Activated CD4-positive, alpha-beta T cell treated with anti-CD3 and anti-CD28 coated beads for 4 hours (primary cell): Measurements from ENCODE around the gene GRIP2.

Source experiments
- DNase-seq, 2 donors: peaks; one replicate each; pipeline ENCODE4 v3.0.0-alpha.2; 2020

Gene GRIP2

DNA sequence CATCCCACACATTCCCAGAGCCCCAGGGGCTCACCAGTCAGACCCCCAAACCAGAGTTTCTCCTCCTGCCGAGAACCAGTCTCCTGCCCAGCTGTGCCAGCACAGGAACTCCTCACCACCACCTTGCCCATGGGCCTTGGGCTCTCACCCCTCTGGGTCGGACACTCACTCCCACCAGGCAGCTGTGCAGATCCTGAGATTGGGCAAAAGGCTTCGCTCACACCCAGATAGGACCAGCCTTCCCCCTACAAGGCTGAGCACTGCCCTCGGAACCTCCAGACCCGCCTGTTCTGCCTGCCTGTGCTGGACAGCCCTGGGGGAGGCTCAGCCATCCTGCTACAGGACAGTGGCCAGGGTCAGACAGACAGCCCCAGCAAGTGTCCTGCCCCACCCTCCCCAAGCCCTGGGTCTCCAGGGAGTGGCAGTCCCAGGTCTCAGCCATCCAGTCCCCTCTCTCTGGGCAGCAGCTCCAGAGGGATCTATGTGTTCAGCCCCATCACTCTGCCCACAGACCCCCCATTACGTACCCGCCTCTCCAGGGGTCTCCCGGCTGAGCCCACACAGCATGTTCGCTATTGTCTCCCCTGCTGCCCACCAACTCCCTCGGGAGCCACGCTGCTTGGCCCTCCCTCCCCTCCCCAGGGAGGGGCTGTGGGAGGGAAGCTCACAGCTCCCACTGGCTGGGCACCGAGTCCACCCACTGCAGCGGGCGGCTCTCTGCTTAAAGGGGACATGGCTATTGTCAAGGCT, at the start of gene GRIP2:
GRIP2 (minus strand) TSS at position 601 of the 750 bp plus-strand sequence; CDS start at position 567, 34 bp downstream.
- no peak for DNase-seq

DNA sequence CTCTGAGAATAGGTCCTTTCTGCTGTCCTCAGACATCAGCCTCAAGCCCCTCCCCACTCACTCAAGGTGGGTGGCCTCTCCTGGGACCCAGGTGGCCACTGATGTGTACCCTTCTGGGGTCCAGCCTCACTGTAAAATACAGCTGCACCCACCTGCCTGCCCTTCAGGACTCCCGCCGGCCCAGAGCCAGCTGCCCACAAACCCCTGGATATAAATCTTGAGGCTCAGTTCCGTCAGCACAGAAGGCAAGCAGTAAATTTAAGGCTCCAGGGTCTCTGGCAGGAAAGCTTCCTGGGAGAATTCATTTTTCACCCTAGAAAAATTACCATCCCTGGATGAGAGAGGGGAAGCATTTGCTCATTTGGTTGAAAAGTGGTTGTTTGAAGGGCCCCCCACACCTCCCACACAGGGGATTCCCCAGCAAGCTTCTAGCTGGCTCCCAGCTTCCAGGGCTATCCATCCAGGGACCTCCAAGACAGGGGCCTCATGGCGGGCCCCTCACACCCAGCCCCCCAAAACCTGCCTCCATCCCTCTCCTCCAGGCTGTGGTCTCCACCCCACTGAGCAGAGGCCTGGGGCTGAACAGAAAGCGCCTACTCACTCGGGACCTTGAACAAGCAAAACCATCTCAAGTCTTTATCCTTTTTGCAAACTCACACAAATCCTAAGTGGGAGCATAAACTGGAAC, 48.4 kb upstream of the GRIP2 start:
- DNase-seq: no peak

DNA sequence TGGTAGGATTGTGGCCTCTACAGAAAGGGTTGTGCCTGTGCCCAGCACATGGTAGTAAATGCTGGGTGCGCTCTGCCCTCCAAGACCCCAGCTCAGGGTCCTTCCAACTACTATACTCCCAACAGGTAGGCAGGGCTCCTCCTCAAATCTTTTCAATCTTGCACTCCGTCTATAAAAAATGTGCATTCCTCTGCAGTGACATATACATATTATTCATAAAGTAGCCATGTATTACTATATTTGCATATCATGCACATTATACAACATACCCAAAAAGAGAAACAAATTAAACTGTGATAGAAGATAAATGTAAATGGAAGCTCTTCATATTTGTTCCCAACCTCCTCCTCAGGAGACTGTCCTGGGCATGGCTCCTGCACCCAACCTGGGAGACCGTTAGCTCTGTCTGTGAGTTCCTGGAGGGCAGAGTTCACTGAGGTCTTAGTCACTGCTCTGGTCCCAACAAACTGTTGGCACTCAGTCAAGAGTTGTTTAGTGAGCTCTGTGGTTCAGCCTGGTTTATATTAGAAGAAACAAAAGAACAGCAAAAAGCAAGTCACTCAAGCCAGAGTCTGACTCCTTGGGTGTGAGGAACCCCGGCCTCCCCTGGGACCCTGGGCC, 47.7 kb upstream of the GRIP2 start:
- no peak for DNase-seq

DNA sequence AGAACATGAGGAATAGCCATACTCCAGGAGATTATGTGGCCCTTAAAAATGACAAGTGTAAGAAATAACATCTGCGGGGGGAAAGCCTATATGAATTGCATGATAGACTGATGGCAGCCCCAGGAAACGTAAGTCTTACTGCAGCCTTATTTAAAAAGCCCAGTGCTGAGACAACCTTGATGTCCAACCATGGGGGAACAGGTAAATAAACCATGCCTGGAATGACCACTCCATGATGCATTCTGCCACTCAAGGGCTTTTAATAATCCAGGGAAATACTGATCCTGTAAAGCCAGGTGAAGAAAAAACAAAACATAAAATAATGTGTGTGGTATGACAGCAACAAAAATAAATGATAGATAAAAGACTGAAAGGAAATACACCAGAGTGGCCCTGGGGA, 46.5 kb upstream of the GRIP2 start:
- no peak for DNase-seq

DNA sequence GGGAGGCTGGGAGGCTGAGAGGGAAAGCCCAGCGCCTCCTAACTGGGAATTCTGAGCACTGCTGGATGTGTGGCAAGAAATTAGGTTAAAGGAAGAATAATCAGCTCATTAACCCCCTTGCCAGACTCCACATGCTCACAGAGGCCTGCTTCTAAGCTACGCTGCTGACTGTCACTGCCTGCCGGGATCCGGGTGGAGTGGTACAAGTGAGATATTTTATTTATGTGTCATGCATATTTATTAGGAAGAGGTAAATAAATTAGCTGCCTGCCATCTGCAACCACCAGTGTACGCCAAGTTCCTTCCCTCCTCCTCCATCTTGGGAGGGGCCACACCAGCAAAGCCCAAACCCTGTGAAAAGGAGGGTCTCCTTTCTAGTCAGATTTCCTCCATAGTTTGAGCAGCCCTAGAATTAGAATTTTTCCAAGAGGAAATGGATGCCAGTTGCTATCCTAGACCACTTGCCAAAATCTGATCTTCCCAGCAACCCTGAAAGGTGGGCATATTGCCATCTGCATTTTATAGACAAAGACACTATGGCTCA, 43.5 kb upstream of the GRIP2 start:
- DNase-seq: no peak

DNA sequence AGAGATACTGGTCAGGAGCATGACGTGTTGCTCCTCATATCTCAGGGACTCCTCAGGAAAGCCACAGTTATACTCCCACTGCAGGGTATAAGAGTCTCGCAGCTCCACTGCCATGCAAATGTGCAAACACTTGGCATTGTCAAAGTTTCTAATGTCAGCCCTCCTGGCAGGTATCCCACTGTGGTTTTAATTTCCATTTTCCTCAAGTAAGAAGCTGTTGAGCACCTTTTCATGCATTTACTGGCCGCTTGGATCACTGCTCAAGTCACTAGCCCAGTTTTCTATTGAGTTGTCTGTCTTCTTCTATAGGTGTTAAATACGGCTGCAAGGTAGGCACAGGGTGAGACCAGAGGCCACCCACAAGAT, 41.9 kb upstream of the GRIP2 start:
- DNase-seq: no peak

DNA sequence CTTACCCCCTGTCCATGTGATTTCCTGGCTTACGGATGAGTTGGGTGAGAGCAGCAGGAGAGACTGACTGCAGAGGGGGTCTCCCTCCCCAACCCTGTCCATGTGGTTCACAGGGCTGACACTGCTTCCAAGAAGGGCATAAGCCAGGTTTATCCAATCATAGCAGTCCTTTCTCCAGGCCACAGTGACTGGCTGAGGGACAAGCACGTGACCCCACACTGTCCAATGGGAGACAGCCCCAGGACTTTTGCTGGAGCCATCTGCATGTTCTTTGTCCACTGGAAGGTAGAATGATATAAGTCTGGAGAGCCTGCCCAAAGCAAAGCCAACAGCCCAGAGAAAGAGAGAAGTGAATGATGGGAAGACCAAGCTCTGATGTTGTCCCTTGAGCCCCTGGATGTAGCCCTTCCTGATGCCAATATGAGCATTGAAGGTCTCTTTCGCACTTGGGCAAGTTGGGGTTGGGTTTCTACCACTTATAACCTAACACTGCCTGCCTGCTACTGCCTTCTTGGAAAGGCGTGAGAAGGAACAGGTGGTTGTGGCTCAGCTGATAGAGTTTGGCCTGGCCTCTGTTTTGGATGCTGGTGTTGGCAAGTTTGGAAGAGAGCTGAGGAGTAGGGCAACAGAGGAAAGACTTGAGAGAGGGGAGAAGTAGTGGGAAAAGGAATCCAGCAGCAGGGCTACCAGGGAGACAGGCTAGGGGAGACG, 41.3 kb upstream of the GRIP2 start:
- no peak for DNase-seq

DNA sequence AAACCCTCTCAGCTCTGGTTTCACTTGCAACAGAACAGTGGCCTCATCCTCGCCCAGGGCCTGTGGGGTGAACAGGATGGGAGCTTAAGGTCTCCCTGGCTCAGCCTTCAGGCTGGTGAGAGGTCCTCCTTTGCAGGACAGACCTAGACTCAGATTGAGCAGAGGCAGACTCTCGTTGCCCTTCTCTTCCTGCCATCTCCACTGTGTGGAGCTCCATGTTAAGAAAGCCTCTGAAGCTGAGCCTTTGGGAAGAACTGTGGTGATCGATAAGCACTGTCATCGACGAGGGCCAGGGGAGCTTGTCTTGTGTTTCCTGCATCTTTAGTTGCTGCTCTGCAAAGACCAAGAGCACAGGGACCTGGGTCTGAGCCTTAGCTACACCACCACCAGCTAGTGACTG, 37.8 kb upstream of the GRIP2 start:
- DNase-seq: no peak

DNA sequence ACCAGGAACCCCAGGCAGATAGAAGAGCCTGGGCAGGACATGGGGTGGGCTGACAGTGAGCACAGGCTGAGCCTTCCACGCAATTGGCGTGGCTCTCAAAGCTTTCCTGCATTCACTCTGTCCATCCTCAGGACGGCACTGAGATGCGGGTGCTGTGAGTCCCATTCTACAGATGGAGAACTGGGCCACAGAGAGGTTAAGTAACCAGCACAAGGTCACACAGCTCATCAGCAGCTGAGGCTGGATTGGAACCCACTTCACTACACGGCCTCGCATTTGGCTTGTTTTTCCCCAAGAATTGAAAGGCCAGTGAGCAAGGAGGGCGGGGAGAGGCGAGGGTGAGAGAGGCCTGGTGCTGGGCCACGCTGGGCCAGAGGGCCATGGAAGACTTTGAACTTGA, 36.0 kb upstream of the GRIP2 start:
- no peak for DNase-seq

DNA sequence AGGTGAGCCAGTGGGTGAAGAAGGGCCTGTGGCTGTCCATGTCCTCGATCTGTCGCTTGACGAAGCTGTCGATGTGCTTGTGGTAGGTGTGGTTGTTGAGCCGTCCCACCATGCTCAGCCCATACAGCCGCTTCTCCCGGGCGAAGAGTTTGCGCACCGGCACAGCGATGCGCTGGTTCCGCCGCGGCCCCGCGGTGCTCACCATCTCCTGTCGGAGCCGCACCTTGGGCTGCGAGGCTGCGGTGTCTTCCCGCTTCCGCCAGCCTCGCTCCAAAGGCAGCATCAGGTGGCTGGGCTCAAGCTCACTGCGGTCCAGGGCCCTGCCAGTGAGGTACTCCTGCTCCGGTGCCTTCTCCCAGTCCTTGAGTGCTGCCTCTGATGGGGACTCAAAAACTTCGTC, 34.0 kb upstream of the GRIP2 start:
- DNase-seq: no peak

DNA sequence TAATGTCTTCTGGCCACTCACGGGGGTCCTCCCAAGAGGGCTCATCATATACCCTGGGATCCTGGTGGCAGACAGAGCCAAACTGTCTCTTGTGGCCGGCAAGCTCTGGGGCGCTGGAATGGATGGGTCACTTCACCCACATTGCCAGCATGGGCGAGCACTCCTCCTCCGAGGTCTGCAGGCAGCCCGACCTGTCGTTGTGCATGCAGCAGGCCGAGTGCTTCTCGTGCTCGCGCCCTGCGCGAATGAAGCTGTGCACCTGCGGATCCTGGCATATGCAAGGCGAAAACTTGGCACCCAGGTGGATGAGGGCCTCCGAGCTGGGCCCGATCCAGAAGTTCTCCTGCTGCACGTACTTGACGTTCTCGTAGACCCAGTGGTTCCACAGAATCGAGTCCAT, 33.6 kb upstream of the GRIP2 start:
- no peak for DNase-seq

DNA sequence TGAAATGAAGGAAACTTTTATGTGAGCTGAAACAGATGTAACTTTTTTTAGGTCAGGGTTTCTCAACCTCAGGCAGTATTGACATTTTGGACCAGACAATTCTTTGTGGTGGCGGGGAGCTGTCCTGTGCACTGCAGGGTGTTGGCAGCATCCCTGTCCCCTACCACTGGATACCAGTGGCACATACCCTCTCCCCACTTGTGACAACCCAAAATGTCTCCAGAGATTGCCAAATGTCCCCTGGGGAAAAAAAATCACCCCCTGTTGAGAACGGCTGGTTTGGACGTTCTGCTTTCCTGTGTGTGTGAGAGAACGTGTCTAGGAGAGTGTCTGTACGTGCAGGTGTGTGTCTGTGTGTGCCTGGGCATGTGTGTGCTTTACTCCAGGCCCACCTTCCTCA, 30.7 kb upstream of the GRIP2 start:
- no peak for DNase-seq

DNA sequence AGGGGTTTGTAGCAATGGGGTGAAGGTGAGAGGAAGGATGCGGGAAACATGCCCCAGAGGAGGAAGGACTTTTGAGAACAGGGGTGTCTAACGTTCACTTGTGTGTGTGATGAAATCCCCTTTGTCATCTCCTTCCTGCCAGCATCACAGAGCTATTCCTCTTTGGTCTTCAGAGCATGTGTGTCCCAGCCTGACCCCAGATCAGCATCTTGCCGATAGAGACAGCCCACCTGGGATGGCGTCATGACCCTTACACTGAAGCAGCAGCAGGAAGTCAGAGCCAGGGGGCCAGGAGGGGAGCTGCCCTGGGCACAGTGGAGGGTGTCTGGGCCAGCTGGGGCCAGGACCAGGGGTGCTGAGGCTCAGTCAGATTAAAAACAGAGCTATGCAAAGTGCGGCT, 29.9 kb upstream of the GRIP2 start:
- no peak for DNase-seq

DNA sequence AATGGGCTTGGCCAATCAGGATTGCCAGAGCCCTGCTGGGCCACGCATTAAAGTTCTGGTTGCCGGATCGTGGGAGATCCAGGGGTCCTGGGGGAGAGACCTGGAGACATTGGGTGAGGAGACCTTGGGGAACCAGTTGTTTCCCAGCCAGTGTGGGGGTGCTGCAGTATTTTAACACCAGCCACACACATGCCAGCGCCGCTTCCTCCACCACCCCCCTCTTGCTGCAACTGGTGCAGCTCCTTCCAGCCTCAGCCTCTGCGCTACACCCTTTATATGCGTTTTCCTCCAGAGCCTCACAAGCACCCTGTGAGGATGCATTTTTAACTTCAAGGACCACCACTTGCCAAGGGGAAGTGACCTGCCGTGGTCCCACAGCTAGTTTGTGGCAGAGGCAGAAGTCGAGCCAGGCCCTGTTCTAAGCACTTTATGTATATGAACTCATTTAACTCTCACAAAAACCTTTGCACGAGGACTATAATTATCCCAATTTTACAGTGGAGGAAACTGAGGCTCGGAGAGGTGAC, 29.4 kb upstream of the GRIP2 start:
- DNase-seq: no peak

DNA sequence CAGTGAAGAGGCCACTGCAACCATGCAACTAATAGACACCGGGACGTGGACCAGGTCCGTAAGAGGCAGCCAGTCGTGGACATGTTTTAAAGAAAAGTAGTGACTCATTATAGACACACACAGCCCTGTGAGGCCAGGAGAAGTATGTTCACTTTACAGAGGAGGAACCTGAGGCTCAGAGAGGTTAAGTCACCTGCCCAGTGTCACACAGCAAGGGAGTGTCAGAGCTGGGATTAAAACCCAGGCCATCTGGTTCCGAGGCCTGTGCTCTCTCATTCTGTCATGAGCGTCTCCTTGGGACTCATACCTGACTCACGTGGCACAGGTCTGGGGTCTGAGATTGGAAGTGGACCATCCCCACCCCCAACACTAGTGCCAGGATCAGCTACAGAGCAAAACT, 28.1 kb upstream of the GRIP2 start:
- DNase-seq: no peak

DNA sequence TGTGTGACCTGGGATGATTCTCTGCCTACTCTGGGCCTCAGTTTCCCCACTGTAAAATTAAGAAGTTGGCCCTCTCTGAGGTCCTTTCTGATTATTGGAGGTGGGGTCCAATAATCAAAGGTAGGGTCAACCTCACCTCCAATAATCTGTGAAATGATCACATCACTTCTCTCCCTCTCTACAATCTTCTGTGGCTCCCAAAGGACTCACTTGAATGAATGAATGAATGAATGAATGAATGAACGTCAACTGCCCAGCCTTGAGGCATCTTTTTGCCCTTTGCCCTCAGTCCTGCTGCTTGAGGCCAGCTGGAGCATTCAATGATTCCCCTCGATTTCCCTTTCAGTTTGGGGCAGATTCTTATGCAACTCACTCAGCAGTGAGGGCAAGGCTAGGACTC, 26.7 kb upstream of the GRIP2 start:
- DNase-seq: no peak

DNA sequence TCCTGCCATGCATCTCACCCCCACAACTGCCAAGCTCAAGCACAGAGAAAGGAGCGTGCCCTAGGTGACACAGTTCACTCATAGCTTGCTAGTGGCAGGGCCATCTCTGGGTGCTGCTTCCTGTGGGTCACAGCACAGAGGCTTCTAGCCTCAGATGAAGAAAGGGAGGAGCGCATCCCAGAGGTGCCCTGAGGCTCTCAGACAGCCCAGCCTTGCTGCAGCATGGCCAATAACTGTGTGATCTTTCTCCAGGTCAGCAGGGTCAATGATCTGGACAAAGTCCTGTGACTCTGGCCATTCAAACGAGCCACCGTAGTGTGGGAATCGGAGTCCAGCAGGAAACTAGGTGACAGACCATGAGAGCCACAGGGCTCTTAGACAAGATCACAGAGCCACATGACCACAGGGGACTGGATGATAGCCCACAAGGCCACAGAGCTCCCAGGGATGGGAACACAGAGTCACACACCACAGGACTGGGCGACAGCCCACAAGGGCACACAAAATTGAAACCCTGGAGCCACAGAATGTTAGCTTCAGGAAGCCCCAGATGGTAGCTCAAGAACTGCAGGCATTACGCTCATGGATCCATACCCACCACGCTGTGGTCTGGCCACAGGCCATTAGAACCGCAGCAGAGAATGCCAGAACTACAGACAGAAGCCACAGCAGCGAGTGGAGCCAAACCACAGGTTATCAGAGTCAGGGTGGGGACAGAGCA, 25.9 kb upstream of the GRIP2 start:
- no peak for DNase-seq

DNA sequence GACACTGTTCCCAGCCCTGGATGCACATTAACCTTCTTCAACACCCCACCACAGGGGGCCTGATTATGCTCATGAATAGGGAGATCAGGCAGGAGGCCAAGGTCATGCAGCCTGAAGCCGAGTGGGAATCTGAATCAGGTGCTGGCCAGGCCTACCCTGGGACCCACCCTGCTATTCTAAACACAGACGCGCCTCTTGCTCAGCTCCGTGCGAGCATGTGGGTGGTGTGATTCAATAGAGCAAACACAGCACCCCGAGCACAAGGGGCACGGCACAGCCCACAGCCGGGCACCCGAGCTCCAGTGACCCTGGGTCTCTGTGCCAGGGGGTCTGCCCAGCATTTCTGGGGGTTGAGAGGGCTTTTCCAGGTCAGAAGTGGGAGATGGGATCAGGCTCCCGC, 24.6 kb upstream of the GRIP2 start:
- no peak for DNase-seq

DNA sequence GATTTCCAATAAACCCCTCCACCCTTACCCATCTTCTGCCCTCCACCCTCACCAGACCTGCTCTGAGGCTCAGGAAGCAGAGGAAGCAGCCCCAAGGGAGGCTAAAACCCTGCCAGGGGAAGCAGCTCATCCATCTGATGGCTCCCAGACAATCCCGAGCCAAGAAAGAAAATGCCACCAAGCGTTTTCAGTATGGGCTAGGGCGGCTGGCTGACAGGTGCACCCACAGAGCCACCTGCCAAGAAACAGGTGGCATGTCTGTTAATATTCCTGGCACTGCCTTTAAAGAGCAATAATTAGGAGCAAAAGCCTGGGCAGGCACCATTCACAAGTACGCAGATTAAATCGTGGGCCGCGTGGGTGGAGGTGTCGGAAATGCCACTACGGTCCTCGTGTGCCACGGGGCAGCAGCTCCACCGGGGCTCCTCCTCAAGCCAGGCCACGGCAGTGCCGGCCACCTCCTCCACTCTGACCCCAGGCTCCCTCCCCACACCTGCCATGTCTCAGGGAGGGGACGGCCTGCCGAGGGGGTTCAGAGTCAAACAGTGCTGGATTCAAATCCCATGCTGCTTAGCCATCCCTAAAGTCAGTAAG, 23.9 kb upstream of the GRIP2 start:
- no peak for DNase-seq

DNA sequence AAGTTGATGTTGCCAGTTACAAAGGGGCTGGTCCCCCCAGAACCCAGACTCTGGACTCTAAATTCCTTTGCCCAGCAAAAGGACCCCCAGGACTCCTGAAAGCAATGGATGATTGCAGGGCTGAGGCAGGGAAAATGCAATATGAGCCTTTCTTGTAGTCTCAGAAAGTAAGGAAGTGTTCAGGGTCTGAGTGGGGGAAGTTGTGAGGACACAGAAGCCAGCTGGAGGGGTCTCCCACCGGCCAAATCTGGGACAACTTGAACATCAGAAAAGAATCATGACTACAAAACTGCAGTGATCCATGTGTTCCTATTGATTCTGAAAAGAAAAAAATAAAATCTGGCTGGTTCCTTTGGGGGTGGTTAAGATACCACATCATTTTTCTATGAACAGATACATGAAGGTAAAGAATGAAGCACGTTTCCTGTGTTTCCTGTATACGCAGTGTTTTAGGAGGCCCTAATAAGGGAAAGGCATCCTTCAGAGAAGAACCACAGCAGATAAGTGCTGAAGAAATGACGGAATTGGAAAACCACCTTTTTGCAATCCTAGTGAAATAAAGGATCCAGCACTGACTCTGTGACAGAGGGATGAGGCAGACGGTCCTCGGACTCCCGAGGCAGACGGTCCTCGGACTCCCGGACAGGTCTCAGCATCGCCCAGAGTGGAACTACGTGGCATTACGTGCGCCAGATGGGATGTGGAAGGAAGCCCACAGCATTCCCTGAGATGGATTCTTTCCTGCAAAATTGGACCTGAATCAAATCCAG, 22.2 kb upstream of the GRIP2 start:
- DNase-seq: no peak
